HG03060 (cell line): Measurements from ENCODE around the gene AIF1.

Source experiments
- ATAC-seq: cut with Tn5 transposase; IDR thresholded peaks from one replicate; pipeline ENCODE4 v1.9.1; 2021; ENCODE audit warnings: low read depth, moderate number of reproducible peaks; ENCODE audit not compliant: unreplicated experiment

The AIF1 gene

DNA sequence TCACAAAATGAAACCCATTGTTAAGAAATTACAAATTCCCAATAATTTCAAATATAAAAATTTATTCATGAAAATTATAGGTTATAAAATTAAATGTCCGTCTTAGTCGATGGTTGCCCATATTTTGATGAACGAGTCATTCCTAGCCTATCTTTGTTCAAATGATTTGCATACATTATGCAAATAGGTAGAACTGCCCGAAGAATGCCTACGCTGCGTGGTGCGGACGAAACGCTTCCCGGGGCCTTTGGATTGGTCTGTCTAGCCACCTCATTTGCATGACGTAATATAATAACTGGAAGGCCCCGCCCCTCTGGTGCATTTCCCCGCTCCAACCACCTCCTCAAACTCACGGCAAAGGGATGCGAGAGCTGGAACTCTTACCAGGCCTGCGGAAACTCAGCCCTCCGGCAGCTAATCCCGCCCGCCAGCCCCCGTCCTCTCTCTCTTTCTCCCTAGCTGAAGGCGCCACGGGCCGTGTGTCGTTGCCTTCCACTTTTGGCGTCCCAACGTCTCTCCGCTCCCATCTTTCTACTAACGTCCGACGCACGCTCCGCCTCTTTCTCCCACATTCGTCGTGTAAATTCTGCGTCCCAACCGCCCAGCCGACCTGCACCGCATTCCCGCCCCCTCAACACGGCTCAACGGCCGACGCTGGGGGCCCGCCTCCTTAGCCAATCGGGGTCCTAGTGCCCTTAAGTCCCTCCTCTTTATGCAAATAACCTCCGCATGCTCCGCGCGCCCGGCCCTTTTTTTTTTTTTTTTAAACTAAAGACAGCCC is 5.0 kb downstream of the AIF1 start:
- peak; percentile 70 for ATAC-seq

GRCh38 chr6:31620586-31621319 is 5.7 kb downstream of the AIF1 start, which contains the start of gene PRRC2A:
TSS of gene PRRC2A (plus strand) at chr6:31620715. CDS start at chr6:31622790, 2,075 bp downstream.
- peak; percentile 13 for ATAC-seq

GRCh38 chr6:31621320-31621939 is 6.4 kb downstream of the AIF1 start:
- ATAC-seq: no peak

DNA sequence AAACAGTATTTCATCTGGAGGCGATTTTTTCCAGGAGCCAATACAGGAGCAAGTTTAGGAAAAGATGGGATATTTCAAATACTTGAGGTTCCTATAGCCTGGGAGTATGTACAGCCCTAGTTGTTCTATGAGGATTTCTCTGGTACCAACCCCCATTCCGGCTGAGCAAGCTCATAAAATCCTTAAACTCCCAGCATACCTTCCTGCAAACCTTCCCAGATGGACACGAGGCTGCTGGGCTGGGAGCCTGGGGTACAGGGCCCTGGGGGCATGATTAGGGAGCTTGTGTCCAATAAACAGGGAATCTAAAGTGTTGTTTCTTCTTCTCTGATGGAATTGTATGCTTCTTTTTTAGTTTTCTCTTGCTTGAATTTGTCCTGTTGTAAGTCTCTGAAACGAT is 7.0 kb downstream of the AIF1 start:
- ATAC-seq: no peak

DNA sequence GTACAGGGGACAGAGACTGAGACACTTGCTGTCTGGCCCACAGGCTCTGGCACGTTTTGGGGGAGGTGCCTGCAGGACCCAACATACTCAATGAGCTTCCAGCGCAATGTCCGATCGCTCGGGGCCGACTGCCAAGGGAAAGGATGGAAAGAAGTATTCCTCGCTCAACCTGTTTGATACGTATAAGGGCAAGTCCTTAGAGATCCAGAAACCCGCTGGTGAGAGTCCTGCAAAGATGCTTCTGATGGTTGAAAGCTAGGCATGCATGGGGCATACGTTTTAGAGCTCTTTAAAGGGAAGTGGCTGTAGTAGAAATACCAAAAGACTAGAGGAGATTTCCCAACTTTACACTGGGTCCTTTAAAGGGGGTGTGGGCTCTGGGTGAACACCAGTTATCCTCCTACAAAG is 7.7 kb downstream of the AIF1 start:
- no peak for ATAC-seq

DNA sequence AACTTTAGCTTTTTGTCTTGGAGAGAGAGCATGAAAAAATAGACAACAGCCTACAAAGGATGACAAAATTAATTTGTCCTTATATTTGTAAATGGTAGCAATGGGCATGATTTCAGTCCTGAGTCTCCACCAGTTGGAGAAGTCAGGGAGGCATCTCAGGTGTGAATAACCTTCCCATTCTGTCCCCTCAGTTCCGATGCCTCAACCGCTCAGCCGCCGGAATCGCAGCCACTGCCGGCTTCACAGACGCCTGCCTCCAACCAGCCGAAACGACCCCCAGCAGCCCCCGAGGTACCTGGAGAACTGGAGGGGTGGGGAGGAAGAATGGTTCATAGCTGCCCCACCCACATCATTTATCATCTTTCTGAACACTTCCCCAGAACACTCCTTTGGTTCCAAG is 9.0 kb downstream of the AIF1 start:
- no peak for ATAC-seq

GRCh38 chr6:31626952-31627351 is 11.9 kb downstream of the AIF1 start:
- no peak for ATAC-seq

DNA sequence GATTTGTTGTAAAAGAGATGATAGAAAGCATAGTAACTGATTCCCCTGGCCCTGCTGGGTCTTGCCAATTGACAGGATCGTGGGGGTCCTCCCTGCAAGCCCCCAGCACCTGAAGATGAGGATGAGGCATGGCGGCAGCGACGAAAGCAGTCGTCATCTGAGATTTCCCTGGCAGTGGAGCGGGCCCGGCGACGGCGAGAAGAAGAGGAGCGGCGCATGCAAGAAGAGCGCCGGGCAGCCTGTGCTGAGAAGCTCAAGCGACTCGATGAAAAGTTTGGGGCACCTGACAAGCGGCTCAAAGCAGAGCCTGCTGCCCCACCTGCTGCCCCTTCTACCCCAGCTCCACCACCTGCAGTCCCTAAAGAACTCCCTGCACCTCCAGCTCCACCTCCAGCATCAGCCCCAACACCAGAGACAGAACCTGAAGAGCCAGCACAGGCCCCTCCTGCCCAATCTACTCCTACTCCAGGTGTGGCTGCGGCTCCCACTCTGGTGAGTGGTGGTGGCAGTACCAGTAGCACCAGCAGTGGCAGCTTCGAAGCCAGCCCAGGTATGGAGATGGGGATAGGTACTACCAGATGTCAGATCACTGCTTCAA is 12.8 kb downstream of the AIF1 start:
- ATAC-seq: no peak

DNA sequence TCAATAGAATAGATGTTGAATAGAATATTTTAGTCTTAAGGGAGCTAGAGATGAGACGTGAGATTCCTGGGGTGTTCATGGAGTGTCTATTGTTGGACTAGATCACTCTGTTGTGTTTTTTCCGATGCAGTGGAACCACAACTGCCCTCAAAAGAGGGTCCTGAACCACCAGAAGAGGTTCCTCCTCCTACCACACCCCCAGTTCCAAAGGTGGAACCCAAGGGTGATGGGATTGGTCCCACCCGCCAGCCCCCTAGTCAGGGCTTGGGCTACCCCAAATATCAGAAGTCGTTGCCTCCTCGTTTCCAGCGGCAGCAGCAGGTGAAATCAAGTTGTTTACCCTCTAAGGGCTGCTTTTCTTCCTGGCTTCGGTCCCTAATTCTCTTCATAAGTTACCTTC is 14.0 kb downstream of the AIF1 start:
- ATAC-seq: no peak

GRCh38 chr6:31630177-31630934 is 15.3 kb downstream of the AIF1 start:
- ATAC-seq: no peak

GRCh38 chr6:31631209-31631608 is 16.2 kb downstream of the AIF1 start:
- ATAC-seq: no peak

DNA sequence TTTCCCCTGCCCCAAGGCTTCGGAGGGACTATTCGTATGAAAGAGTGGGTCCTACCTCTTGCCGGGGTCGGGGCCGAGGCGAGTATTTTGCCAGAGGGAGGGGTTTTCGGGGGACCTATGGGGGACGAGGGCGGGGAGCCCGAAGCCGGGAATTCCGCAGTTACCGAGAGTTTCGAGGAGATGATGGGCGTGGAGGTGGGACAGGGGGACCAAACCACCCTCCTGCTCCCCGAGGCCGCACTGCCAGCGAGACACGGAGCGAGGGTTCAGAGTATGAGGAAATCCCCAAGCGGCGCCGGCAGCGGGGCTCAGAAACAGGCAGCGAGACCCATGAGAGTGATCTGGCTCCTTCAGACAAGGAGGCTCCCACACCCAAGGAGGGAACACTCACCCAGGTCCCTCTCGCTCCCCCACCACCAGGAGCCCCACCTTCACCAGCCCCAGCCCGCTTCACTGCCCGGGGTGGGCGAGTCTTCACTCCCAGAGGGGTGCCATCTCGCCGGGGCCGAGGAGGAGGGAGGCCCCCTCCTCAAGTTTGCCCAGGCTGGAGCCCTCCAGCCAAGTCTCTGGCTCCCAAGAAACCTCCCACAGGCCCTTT is 16.7 kb downstream of the AIF1 start:
- no peak for ATAC-seq

DNA sequence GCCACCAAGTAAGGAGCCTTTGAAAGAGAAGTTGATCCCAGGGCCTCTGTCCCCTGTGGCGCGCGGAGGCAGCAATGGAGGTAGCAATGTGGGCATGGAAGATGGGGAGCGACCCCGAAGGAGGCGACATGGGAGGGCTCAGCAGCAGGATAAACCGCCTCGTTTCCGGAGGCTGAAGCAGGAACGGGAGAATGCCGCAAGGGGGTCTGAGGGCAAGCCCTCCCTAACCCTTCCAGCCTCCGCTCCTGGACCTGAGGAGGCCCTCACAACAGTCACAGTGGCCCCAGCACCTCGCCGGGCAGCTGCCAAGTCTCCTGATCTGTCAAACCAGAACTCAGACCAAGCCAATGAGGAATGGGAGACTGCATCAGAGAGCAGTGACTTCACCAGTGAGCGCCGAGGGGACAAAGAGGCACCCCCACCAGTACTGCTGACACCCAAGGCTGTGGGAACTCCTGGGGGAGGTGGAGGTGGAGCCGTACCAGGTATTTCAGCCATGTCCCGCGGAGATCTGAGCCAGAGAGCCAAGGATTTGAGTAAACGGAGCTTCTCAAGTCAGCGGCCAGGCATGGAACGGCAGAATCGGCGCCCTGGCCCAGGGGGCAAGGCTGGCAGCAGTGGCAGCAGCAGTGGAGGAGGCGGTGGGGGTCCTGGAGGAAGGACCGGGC is 17.4 kb downstream of the AIF1 start:
- ATAC-seq: no peak

DNA sequence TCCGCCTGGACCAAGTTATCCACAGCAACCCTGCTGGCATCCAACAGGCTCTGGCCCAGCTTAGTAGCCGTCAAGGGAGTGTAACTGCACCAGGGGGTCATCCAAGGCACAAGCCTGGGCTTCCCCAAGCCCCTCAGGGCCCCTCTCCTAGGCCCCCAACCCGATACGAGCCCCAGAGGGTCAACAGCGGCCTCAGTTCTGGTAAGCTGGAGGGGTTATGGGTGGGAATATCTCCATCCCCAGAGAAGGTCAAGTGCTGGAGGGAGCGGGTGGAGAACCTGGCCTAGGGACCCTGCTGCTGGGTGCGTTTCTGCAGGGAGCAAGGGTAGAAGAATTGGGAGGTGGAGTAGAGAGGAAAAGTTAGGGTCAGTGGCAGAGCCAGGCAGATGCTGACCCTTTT is 18.4 kb downstream of the AIF1 start:
- no peak for ATAC-seq

GRCh38 chr6:31634131-31634530 is 19.1 kb downstream of the AIF1 start:
- no peak for ATAC-seq

- ATAC-seq: no peak
These were observed 20.0 kb downstream of the AIF1 start for GRCh38 chr6:31634969-31635575.

GRCh38 chr6:31636698-31637596 is 21.9 kb downstream of the AIF1 start:
- no peak for ATAC-seq

DNA sequence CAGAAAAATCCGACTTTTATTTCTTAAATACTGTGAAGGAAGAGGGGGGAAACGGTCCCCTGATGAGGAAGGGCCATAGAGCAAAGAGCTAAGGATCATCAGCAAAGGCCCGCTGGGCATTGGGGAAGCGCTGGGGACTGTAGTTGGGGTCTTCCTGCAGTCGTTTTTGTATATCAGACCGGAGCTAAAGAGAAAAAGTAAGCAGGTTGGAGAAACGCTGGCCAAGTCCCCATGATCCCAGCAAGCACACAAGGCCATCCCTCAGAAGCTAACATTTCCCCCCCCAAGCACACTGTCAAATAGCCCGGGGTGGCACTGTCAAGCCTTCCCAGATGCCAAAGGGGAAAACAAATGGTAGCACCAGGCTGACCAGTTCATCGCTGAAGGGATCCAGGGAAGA is 24.0 kb downstream of the AIF1 start:
- ATAC-seq: no peak
